H1 (cell line): ENCODE results near the gene ACER3. TPM values are rescaled to one million over a fixed set of nuclear protein-coding genes. Genes with fewer than 3 reads are reported as not detected.
A peak's percentile ranks its signal among the peaks of the same experiment; 100 is the strongest.

Experiments
- CTCF ChIA-PET: fragments of 300-600 bp; sonication (Branson Sonifier 250); formaldehyde crosslinking; loops from one replicate; lab custom pipeline; 2021; ENCODE audit not compliant: partially characterized antibody; lab: Charles Lee
- POLR2A ChIA-PET: fragments of 300-600 bp; sonication (Branson Sonifier 250); formaldehyde crosslinking; loops from one replicate; lab custom pipeline; 2021; ENCODE audit warnings: inconsistent platforms; ENCODE audit not compliant: partially characterized antibody; lab: Charles Lee
- DNase-seq, 2 experiments: peaks; one replicate each; pipeline versions ENCODE4 v3.0.0 to v3.0.0-alpha.2; 2010 to 2022; ENCODE audit warnings: low spot score in 2 of 2, low read depth in 1 of 2, mixed read lengths in 1 of 2
- FAIRE-seq: peaks from 2 replicates; lab custom pipeline; 2011; peaks lifted over from hg19 to GRCh38; lab: Jason Lieb, UNC
- H2AFZ ChIP-seq: 2 replicates; pipeline ENCODE4 v1.8.1; 2012; ENCODE audit warnings: low read length, inconsistent platforms
- H2AK5ac ChIP-seq: 2 replicates; pipeline ENCODE4 v1.6.1; 2013; ENCODE audit warnings: low read depth, low read length
- H2BK120ac ChIP-seq: replicated peaks from 2 replicates; pipeline ENCODE3; 2013; ENCODE audit warnings: low read depth, low read length, inconsistent platforms
- H2BK12ac ChIP-seq: 2 replicates; pipeline ENCODE4 v1.6.1; 2013; ENCODE audit warnings: low read depth, low read length
- H2BK15ac ChIP-seq: 2 replicates; pipeline ENCODE4 v1.6.1; 2013; ENCODE audit warnings: low read length
- H2BK20ac ChIP-seq: 2 replicates; pipeline ENCODE4 v1.6.1; 2013; ENCODE audit warnings: low read length
- H2BK5ac ChIP-seq: 2 replicates; pipeline ENCODE4 v1.6.1; 2013; ENCODE audit warnings: low read depth, low read length
- H3K14ac ChIP-seq: 2 replicates; pipeline ENCODE4 v1.6.1; 2013; ENCODE audit warnings: inconsistent platforms; ENCODE audit not compliant: insufficient read length
- H3K18ac ChIP-seq: 2 replicates; pipeline ENCODE4 v1.6.1; 2013; ENCODE audit warnings: low read length; ENCODE audit errors: extremely low read depth
- H3K23ac ChIP-seq: 2 replicates; pipeline ENCODE4 v1.6.1; 2013; ENCODE audit warnings: inconsistent platforms; ENCODE audit not compliant: insufficient read length
- H3K23me2 ChIP-seq: 2 replicates; pipeline ENCODE4 v1.6.1; 2013; ENCODE audit warnings: low read depth, low read length
- H3K27ac ChIP-seq: 2 replicates; pipeline ENCODE4 v1.6.1; 2011; ENCODE audit warnings: low read depth, low read length, inconsistent platforms
- H3K27me3 ChIP-seq, 4 experiments: replicated peaks in 1 of 4; 1 replicate in 1 of 4; 2 replicates in 3 of 4; pipeline versions ENCODE4 v1.6.1 to v1.8.1; 2011 to 2013; ENCODE audit warnings: low read length in 3 of 4, mild to moderate bottlenecking in 3 of 4, inconsistent platforms in 2 of 4, mixed read lengths in 2 of 4, moderate library complexity in 1 of 4; ENCODE audit not compliant: control insufficient read depth in 3 of 4, insufficient read depth in 3 of 4; ENCODE audit errors: extremely low read depth in 1 of 4
- H3K36me3 ChIP-seq, 4 experiments: 2 replicates each; pipeline versions ENCODE4 v1.6.1 to v1.8.1; 2011 to 2013; ENCODE audit warnings: mild to moderate bottlenecking in 4 of 4, low read length in 3 of 4, moderate library complexity in 2 of 4, control low read depth in 1 of 4, inconsistent platforms in 1 of 4; ENCODE audit not compliant: insufficient read depth in 4 of 4, control insufficient read depth in 2 of 4
- H3K4ac ChIP-seq: replicated peaks from 2 replicates; pipeline ENCODE3; 2013; ENCODE audit warnings: low read length, low read depth, mixed read lengths, inconsistent platforms; ENCODE audit not compliant: insufficient read length
- H3K4me1 ChIP-seq, 4 experiments: replicated peaks in 1 of 4; 1 replicate in 1 of 4; 2 replicates in 3 of 4; pipeline versions ENCODE4 v1.6.1 to v1.8.1; 2011 to 2013; ENCODE audit warnings: low read length in 3 of 4, inconsistent platforms in 2 of 4, mixed read lengths in 1 of 4; ENCODE audit not compliant: insufficient read depth in 4 of 4, control insufficient read depth in 3 of 4
- H3K4me2 ChIP-seq, 2 experiments: 2 replicates each; pipeline versions ENCODE4 v1.6.1 to v1.8.1; 2011 to 2013; ENCODE audit warnings: low read depth in 2 of 2, low read length in 2 of 2, control low read depth in 1 of 2, inconsistent platforms in 1 of 2, mild to moderate bottlenecking in 1 of 2; ENCODE audit not compliant: insufficient read depth in 1 of 2
- H3K4me3 ChIP-seq, 4 experiments: fragments of 200-600, 300-600 bp in 1 of 4; sonication (generic), shearing (Covaris generic), sonication (Bioruptor Twin) in 1 of 4; 2 replicates each; pipeline versions ENCODE4 v1.5.1 to v1.8.1; 2011 to 2016; ENCODE audit warnings: low read length in 4 of 4, low read depth in 3 of 4, control low read depth in 2 of 4, inconsistent platforms in 2 of 4, mild to moderate bottlenecking in 2 of 4, mixed read lengths in 1 of 4, moderate library complexity in 1 of 4; ENCODE audit not compliant: insufficient read depth in 2 of 4; ENCODE audit errors: extremely low read depth in 1 of 4
- H3K56ac ChIP-seq: replicated peaks from 2 replicates; pipeline ENCODE3; 2013; ENCODE audit warnings: low read depth, mild to moderate bottlenecking, mixed read lengths, low read length, inconsistent platforms; ENCODE audit not compliant: insufficient read length
- H3K79me1 ChIP-seq: 2 replicates; pipeline ENCODE4 v1.6.1; 2013; ENCODE audit warnings: low read depth, low read length, control low read depth
- H3K79me2 ChIP-seq, 2 experiments: 2 replicates each; pipeline versions ENCODE4 v1.6.1 to v1.8.1; 2012 to 2013; ENCODE audit warnings: low read length in 2 of 2, mild to moderate bottlenecking in 2 of 2, inconsistent platforms in 1 of 2; ENCODE audit not compliant: insufficient read depth in 2 of 2, control insufficient read depth in 1 of 2
- H3K9ac ChIP-seq, 4 experiments: replicated peaks in 1 of 4; 1 replicate in 1 of 4; 2 replicates in 3 of 4; pipeline versions ENCODE4 v1.6.1 to v1.8.1; 2011 to 2013; ENCODE audit warnings: low read depth in 3 of 4, low read length in 3 of 4, control low read depth in 2 of 4, mild to moderate bottlenecking in 2 of 4, moderate library complexity in 2 of 4, inconsistent platforms in 1 of 4; ENCODE audit errors: extremely low read depth in 1 of 4
- H3K9me3 ChIP-seq, 2 experiments: 2 replicates each; pipeline versions ENCODE4 v1.6.1 to v1.8.1; 2012 to 2013; ENCODE audit warnings: mild to moderate bottlenecking in 2 of 2, moderate library complexity in 2 of 2, control low read depth in 1 of 2, inconsistent platforms in 1 of 2, low read depth in 1 of 2, low read length in 1 of 2, mixed read lengths in 1 of 2; ENCODE audit not compliant: insufficient read depth in 2 of 2
- H4K20me1 ChIP-seq, 2 experiments: replicated peaks in 1 of 2; 2 replicates each; pipeline versions ENCODE3 to v1.8.1; 2011 to 2013; ENCODE audit warnings: inconsistent platforms in 2 of 2, low read length in 2 of 2, mild to moderate bottlenecking in 1 of 2; ENCODE audit not compliant: insufficient read depth in 2 of 2, control insufficient read depth in 1 of 2
- H4K5ac ChIP-seq: 2 replicates; pipeline ENCODE4 v1.6.1; 2013; ENCODE audit warnings: low read length, low read depth, mixed read lengths, inconsistent platforms; ENCODE audit not compliant: insufficient read length
- H4K8ac ChIP-seq: 2 replicates; pipeline ENCODE4 v1.8.0; 2013; ENCODE audit warnings: mild to moderate bottlenecking, moderate library complexity, low read length, inconsistent platforms; ENCODE audit not compliant: insufficient read depth; ENCODE audit errors: extremely low read depth
- H4K91ac ChIP-seq: replicated peaks from 2 replicates; pipeline ENCODE3; 2013; ENCODE audit warnings: low read length, mixed read lengths, inconsistent platforms; ENCODE audit not compliant: insufficient read length
- BRCA1 ChIP-seq: IDR thresholded peaks from 2 replicates; pipeline ENCODE4 v1.6.1; 2012; ENCODE audit warnings: low read depth, low read length, improper control_type of control experiment
- CHD1 ChIP-seq: IDR thresholded peaks from 2 replicates; pipeline ENCODE4 v1.6.1; 2012; ENCODE audit warnings: low read depth, low read length, improper control_type of control experiment
- CHD2 ChIP-seq: IDR thresholded peaks from 2 replicates; pipeline ENCODE4 v1.6.1; 2012; ENCODE audit warnings: low read length, improper control_type of control experiment
- FOSL1 ChIP-seq: IDR thresholded peaks from 2 replicates; pipeline ENCODE4 v1.6.1; 2011; ENCODE audit warnings: mild to moderate bottlenecking, low read depth, low read length, moderate library complexity; ENCODE audit not compliant: insufficient read depth
- KDM4A ChIP-seq: IDR thresholded peaks from one replicate; pipeline ENCODE4 v1.7.1; 2012; ENCODE audit warnings: low read depth, mild to moderate bottlenecking, moderate library complexity, low read length, inconsistent platforms; ENCODE audit not compliant: severe bottlenecking
- KDM5A ChIP-seq: fragments of 200-600 bp; IDR thresholded peaks from 2 replicates; pipeline ENCODE4 v1.7.1; 2012; ENCODE audit warnings: mild to moderate bottlenecking, low read length, inconsistent platforms, mixed read lengths
- RNF2 ChIP-seq: fragments of 200-900, 300-1000 bp; sonication (generic); IDR thresholded peaks from 2 replicates; pipeline ENCODE4 v1.7.1; 2016; ENCODE audit warnings: borderline replicate concordance, low read depth, mild to moderate bottlenecking, antibody characterized with exemption, low read length; ENCODE audit not compliant: poor library complexity, severe bottlenecking; ENCODE audit errors: missing control alignments
- SP2 ChIP-seq: IDR thresholded peaks from 2 replicates; pipeline ENCODE4 v1.6.1; 2012; ENCODE audit warnings: mild to moderate bottlenecking, low read length, inconsistent platforms
- TAF7 ChIP-seq: optimal IDR thresholded peaks from 2 replicates; pipeline ENCODE3; 2011; ENCODE audit warnings: low read depth, mild to moderate bottlenecking, inconsistent platforms, low read length, moderate library complexity, borderline replicate concordance
- TCF12 ChIP-seq: IDR thresholded peaks from 2 replicates; pipeline ENCODE4 v1.6.1; 2011; ENCODE audit warnings: low read depth, mild to moderate bottlenecking, low read length
- TEAD4 ChIP-seq: IDR thresholded peaks from 2 replicates; pipeline ENCODE4 v1.6.1; 2012; ENCODE audit warnings: low read depth, low read length, inconsistent platforms, mixed read lengths
- YY1 ChIP-seq: IDR thresholded peaks from 2 replicates; pipeline ENCODE4 v1.6.1; 2011; ENCODE audit warnings: low read depth, mild to moderate bottlenecking, low read length
- ZNF274 ChIP-seq: IDR thresholded peaks from 2 replicates; pipeline ENCODE4 v1.7.0; 2012; ENCODE audit warnings: low read length, borderline replicate concordance; ENCODE audit errors: extremely low read depth
- WGBS, 2 experiments: shearing (Covaris generic) in 1 of 2; methylation state at CpG; one replicate each; pipeline versions ENCODE4 v1.1.6 to v1.1.7; 2013 to 2015; ENCODE audit warnings: low lambda C conversion rate in 2 of 2, mixed read lengths in 2 of 2, inconsistent platforms in 1 of 2, low coverage in 1 of 2, missing lambda C conversion rate in 1 of 2; ENCODE audit not compliant: insufficient replicate concordance in 2 of 2, insufficient coverage in 1 of 2, insufficient read length in 1 of 2; ENCODE audit errors: extremely low coverage in 1 of 2, missing lambda C conversion rate in 1 of 2; 5-methylcytosine and 5-hydroxymethylcytosine counted together
- polyA plus RNA-seq, 7 experiments: library from polyadenylated mRNA; depleted of rRNA in 3 of 7; stranded (reverse) in 5 of 7; unstranded in 2 of 7; fragments of >200 nt in 5 of 7; fragments of 200-250 nt in 2 of 7; gene quantifications; 1 replicate in 5 of 7; 2 replicates in 1 of 7; 4 replicates in 1 of 7; pipeline versions ENCODE4 v1.2.1 to v1.2.3, GENCODE V29; 2011 to 2013; ENCODE audit warnings: missing spikeins in 2 of 7, mixed read lengths in 2 of 7
- total RNA-seq: library from RNA; stranded (reverse); fragmentation: NEBNext Ultra II Directional; extraction: Animal tissue kit (Norgen Biotek cat#: 25700); gene quantifications from 2 replicates; pipeline ENCODE4 v1.2.1, GENCODE V29; 2021

ACER3 gene
- total and polyA plus RNA-seq, 2 of the 8 experiments (the other 6 are each of a cell fraction or from before 2014, with no cell fraction given) = 5.7 to 16.2 TPM

DNA sequence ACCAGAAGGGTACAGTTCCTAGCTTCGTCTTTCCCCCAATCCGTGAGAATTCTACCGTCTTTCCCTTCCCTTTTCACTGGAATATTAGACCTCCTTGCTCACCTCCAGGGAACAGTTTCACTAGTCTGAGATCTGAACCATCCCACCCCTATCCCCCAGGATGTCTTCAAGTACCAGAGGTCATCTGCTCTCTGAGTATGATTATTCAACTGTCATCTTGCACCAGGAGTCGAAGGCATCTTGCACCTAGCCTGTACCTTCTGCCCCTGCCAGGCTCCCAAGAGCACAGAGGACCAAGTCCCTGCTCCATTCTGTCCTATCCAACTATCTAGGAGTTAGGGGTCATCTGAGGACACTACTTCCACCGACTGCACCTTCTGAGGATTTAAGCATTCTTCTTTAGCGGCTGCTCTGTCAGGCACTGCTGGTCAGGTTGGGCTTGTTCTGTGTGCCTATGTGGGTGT, 804 bp downstream of the ACER3 start:
- peak overlapping the region; percentile 67; the same call in 1 of the 2 replicates for H2AK5ac ChIP-seq
- no peak overlapping the region for H4K5ac ChIP-seq
- H3K9ac ChIP-seq = peak overlapping the region; percentile 56 to 89 (median 76); a peak in 4 of 7 replicates
- peaks cover 2 to 13% (median 6%) of the 10 kb centered on the region in 4 experiments; a peak in 6 of 7 replicates for H3K4me1 ChIP-seq
- H2AFZ ChIP-seq = 0 out of 2 replicates have a peak overlapping the region, but pooled peaks have one; percentile 63
- no peaks in the 10 kb centered on the region for H3K9me3 ChIP-seq
- H2BK20ac ChIP-seq = no peak overlapping the region
- H3K4me3 ChIP-seq = peak overlapping the region; percentile 74 to 100 (median 84)
- no peaks in the 10 kb centered on the region for H3K79me1 ChIP-seq
- no peak overlapping the region for H3K23ac ChIP-seq
- POLR2A ChIA-PET = interaction anchor here (0.7 to 1.3 kb wide), 4 partner anchors 12 to 57 kb away, joined by 3 to 5 read pairs (median 4); no protein-coding TSS in a partner anchor
- H2BK5ac ChIP-seq = no peak overlapping the region
- no peak overlapping the region for H3K56ac ChIP-seq
- H3K4ac ChIP-seq = no peak overlapping the region
- DNase-seq = peak in 1 of 2 experiments; percentile 45
- CTCF ChIA-PET = interaction anchor here (0.6 to 0.7 kb wide), 2 partner anchors 57 to 192 kb away, joined by 3 read pairs; no protein-coding TSS in a partner anchor
- H3K23me2 ChIP-seq = peaks cover 6% of the 10 kb centered on the region
- H4K8ac ChIP-seq = no peak overlapping the region
- WGBS, 2 experiments = 40% methylated on average over 6 of the region's 6 CpGs; no CpG with 5 or more reads in 1 of the 2 experiments
- H3K27me3 ChIP-seq = no peaks in the 10 kb centered on the region
- no peak overlapping the region for H3K27ac ChIP-seq
- H4K20me1 ChIP-seq = peaks cover 2% of the 10 kb centered on the region in 2 experiments
- no peak overlapping the region for H2BK12ac ChIP-seq
- no peak overlapping the region for H3K14ac ChIP-seq
- FAIRE-seq = no peak
- H3K79me2 ChIP-seq = peaks cover 0 to 15% of the 10 kb centered on the region in 2 experiments; a peak in 2 of 4 replicates
- H2BK120ac ChIP-seq = no peak overlapping the region
- no peaks in the 10 kb centered on the region for H3K36me3 ChIP-seq
- H3K4me2 ChIP-seq = peak overlapping the region; percentile 79 to 84
- H4K91ac ChIP-seq = no peak overlapping the region
- no peak overlapping the region for H2BK15ac ChIP-seq
- H3K18ac ChIP-seq = no peak overlapping the region
- TF ChIP-seq BRCA1 (no peak), TEAD4 (no peak), TCF12 (no peak), FOSL1 (no peak), RNF2 (no peak), KDM5A (no peak), TAF7 (no peak), YY1 (no peak), SP2 (no peak), CHD1 (no peak), KDM4A (no peak), CHD2 (no peak), ZNF274 (no peak)
